OCI-M2 (cell line): ENCODE data around the gene ZNF648.
"Not testable (repeated sequence)": the region's sequence is repeated elsewhere in the genome, so short reads cannot be mapped to it uniquely, and the experiment has no call there.

Experiments used
- DNase-seq: peaks from one replicate; lab custom pipeline; 2025; ENCODE audit not compliant: unreplicated experiment; lab: John Stamatoyannopoulos, UW

ZNF648 gene

GRCh38 chr1:182080040-182080439, 18.5 kb upstream of the ZNF648 start:
- DNase-seq: no peak

GRCh38 chr1:182071924-182072323, 10.4 kb upstream of the ZNF648 start:
- DNase-seq: no peak

- DNase-seq: no peak
These were observed 7.5 kb upstream of the ZNF648 start for GRCh38 chr1:182069028-182069466.

GRCh38 chr1:182066934-182067333, 5.4 kb upstream of the ZNF648 start:
- DNase-seq: no peak

- DNase-seq: no peak
These were observed 3.8 kb upstream of the ZNF648 start for GRCh38 chr1:182065126-182065845.

GRCh38 chr1:182064611-182065010, 3.1 kb upstream of the ZNF648 start:
- DNase-seq: no peak

GRCh38 chr1:182062223-182062622, 711 bp upstream of the ZNF648 start:
- no peak for DNase-seq

GRCh38 chr1:182060877-182061276, 635 bp downstream of the ZNF648 start:
- DNase-seq: no peak

- DNase-seq: no peak
These were observed 1.6 kb downstream of the ZNF648 start for GRCh38 chr1:182059936-182060335.

GRCh38 chr1:182056601-182057366, 4.7 kb downstream of the ZNF648 start:
- DNase-seq: no peak

- DNase-seq: no peak
These were observed 6.7 kb downstream of the ZNF648 start for GRCh38 chr1:182054698-182055326.

GRCh38 chr1:182052355-182052754, 9.2 kb downstream of the ZNF648 start:
- DNase-seq: no peak

- no peak for DNase-seq
These were observed 9.6 kb downstream of the ZNF648 start for GRCh38 chr1:182051938-182052337.

- no peak for DNase-seq
These were observed 10.7 kb downstream of the ZNF648 start for GRCh38 chr1:182050481-182051448.

- DNase-seq: no peak
These were observed 12.9 kb downstream of the ZNF648 start for GRCh38 chr1:182048562-182048961.

GRCh38 chr1:182046763-182047162, 14.7 kb downstream of the ZNF648 start:
- no peak for DNase-seq

- DNase-seq: not testable (repeated sequence)
These were observed 16.0 kb downstream of the ZNF648 start for GRCh38 chr1:182045481-182045880.

- no peak for DNase-seq
These were observed 19.9 kb downstream of the ZNF648 start for GRCh38 chr1:182041615-182042014.

- no peak for DNase-seq
These were observed 23.3 kb downstream of the ZNF648 start for GRCh38 chr1:182038220-182038619.

GRCh38 chr1:182035097-182035770, 26.3 kb downstream of the ZNF648 start:
- DNase-seq: no peak
